Left forelimb (tissue), 1 donor: ENCODE measurements around the gene COCH.
"Not testable (repeated sequence)": the region's sequence is repeated elsewhere in the genome, so short reads cannot be mapped to it uniquely, and the experiment has no call there.

Experiments
- DNase-seq: peaks from one replicate; pipeline ENCODE4 v3.0.0-alpha.2; 2018; ENCODE audit warnings: low spot score

The COCH gene

DNA sequence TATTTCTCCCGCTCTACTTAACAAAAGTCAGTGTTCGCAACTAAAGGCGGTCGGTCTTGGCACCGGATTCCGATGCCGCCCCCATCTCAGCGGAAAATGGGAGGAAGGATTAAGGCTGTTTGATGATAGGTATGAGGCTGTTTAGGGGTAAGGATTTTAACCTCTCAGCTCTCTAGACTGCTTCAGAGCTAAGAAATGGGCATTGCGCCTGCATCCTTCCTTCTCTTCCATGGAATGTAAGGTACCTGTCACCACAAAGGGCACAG lies 1.4 kb downstream of the COCH start:
- no peak for DNase-seq

- no peak for DNase-seq
These were observed 2.3 kb downstream of the COCH start for GRCh38 chr14:30876692-30877091.

- no peak for DNase-seq
These were observed 8.1 kb downstream of the COCH start for GRCh38 chr14:30882431-30882830.

- DNase-seq = no peak
These were observed 9.3 kb downstream of the COCH start for GRCh38 chr14:30883508-30884294.

- no peak for DNase-seq
These were observed 10.5 kb downstream of the COCH start for GRCh38 chr14:30884901-30885300.

DNA sequence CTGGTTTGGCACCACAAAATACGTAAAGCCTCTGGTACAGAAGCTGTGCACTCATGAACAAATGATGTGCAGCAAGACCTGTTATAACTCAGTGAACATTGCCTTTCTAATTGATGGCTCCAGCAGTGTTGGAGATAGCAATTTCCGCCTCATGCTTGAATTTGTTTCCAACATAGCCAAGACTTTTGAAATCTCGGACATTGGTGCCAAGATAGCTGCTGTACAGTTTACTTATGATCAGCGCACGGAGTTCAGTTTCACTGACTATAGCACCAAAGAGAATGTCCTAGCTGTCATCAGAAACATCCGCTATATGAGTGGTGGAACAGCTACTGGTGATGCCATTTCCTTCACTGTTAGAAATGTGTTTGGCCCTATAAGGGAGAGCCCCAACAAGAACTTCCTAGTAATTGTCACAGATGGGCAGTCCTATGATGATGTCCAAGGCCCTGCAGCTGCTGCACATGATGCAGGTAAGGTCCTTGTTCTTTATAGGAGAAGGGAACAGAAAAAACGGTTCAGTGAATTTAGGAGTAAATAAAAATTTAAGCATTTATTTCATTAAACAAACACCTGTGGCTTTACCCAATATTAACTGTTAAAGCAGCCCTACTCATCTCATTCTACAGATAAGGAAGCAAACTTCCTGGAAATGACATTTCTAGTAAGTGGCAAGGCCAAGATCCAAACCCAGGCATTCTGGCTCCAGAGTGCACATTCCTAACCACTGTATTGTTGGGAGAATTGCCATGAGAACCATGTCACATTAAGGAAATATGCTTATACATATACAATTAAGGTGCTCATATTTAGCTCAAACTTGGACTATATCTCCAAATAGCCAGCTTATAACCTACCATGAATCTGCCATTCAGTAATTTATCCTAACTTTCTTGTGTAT lies 11.7 kb downstream of the COCH start:
- no peak for DNase-seq

DNA sequence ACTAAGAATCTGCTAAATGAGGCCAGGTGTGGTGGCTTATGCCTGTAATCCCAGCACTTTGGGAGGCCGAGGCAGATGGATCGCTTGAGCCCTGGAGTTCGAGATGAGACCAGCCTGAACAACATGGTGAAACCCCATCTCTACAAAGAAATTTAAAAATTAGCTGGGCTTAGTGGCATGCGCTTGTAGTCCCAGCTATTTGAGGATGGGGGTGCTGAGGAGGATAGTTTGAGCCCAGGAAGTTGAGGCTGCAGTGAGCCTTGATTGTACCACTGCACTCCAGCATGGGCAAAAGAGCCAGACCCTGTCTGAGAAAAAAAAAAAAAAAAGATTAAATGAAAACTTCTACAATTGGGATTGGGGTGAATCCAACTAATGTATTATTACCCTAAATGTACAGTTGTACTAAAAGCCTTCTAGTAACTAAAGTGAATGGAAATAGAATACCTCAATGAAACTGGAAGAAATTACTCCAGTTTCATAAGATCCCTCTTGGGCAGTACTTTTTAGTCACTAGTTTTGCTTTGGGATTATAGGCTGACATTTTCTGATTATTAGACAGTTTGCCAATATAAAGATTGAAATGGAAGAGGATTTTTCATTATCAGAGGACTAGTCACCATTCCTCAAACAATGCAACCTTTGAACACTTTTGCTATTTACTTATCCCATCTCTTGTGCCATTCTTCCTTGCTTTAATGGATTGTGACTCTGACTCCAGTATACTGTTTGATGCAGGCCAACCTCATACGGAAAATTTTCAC lies 14.3 kb downstream of the COCH start:
- no peak for DNase-seq

DNA sequence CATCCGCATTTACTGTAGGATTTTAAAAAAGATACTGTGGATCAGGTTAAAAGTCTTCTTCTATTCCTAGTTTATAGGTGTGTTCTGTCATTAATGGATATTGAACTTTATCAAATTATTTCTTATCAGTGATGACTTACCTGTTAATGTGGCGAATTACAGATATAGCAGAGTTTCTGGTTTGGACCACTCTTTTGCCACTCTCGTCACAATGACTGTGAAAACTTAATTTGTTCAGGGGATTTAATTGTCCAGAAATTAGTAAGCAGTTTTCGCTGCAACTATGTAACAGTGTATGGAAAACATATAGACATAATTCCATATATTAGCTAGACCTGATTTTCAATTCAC lies 14.9 kb downstream of the COCH start:
- DNase-seq = no peak

DNA sequence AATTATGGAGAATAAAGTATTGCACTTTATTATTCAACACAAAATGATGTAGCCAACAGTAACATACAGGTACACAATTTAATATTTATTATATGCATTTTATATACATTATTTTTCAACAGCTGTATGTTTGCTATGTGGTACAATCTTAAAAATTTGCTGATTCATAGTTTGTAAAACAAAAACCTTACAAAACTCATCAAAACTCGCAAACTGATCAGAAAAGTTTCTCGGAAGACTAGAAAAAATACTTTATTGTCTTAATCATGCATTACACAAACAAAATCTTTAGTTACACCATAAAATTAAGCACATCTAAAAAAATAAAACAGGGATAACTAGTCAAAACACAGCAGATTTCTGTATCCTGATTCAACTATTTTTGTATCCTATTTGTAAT lies 19.5 kb downstream of the COCH start:
- DNase-seq = no peak

- no peak for DNase-seq
These were observed 20.7 kb downstream of the COCH start for GRCh38 chr14:30894923-30895515.

DNA sequence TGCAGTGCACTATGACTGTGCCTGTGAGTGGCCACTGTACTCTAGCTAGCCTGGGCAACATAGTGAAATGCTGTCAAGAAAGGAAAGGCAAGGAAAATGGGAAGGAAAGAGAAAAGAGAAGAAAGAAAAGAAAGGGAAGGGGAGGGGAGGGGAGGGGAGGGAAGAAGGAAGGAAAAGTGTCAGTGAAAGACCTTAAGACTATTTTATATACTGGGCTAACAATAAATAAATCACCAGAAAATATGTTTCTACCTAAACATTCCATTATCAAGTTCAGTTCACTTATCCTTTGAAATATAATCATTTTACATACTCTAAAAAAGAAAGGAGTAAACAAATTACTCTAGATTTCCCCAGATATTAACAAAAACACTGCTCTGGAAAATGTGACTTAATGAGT lies 22.1 kb downstream of the COCH start:
- DNase-seq = no peak

GRCh38 chr14:30897121-30897520 lies 22.8 kb downstream of the COCH start:
- DNase-seq = not testable (repeated sequence)

DNA sequence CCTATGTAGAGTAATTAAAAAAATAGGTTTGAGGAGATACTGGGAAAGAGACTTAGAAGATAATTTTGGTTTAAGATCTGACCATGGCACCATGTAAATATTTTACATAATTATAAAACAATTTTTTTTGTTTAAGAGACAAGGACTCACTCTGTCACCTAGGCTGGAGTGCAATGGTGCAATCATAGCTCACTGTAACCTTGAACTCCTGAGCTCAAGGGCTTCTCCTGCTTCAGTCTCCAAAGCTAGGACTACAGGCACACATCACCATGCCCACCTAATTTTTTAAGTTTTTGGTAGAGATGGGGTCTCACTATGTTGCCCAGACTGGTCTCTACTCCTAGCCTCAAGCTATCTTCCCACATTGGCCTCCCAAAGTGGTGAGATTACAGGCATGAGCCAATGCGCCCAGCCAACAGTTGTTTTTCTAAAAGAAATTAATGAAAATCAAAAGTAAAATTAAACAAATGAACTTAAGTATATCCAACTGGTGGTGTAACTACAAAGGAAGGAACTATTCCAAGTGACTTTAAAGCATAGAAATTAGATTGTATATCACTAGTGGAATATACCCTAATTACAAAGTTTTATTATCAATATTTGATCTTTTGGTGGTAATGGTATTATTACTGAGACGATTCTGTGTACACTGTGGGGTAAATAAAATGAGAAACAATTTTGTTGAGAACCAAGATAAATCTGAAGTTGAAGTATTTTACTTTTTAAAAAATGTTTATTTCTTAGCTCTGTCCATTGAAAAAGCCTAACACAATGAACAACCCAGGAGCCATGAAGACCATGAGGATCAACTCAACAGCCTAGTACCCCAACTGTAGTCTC lies 29.1 kb downstream of the COCH start:
- DNase-seq = no peak

- DNase-seq = no peak
These were observed 32.6 kb downstream of the COCH start for GRCh38 chr14:30906752-30907658.

GRCh38 chr14:30907659-30908057 lies 33.3 kb downstream of the COCH start:
- no peak for DNase-seq

- no peak for DNase-seq
These were observed 34.5 kb downstream of the COCH start for GRCh38 chr14:30908826-30909225.

GRCh38 chr14:30914812-30915211 lies 40.5 kb downstream of the COCH start:
- no peak for DNase-seq

DNA sequence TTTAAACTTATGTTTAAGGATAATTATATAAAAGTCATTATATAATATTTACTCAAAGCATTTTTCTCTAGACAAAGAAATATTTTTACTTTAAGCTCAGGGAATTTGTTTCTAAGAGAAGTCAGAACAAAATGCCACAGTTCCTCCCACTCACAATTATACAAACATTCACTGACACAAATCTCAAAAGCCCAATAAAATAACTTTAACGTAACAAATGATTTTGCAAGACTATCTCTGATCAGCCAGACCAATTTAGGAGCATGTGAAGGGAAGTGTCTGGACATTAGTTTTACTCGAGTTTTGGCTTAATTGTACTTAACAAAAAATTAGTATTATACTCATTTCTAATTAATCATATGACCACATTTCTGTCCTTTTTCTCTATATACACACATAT lies 41.2 kb downstream of the COCH start:
- no peak for DNase-seq

- DNase-seq = no peak
These were observed 46.9 kb downstream of the COCH start for GRCh38 chr14:30921305-30921704.

GRCh38 chr14:30921788-30922187 lies 47.4 kb downstream of the COCH start:
- DNase-seq = no peak

GRCh38 chr14:30925254-30925653 lies 50.9 kb downstream of the COCH start:
- no peak for DNase-seq
